ENCODE measurements around the gene TRIP6.

GRCh38 chr7:100899432-100899831 lies 32.2 kb downstream of the TRIP6 start:
- TF ChIP-seq CTCF (IDR thresholded peaks at IDR 0.05) (no peak), POLR2A (IDR thresholded peaks at IDR 0.05) (no peak), POLR2AphosphoS5 (IDR thresholded peaks at IDR 0.05) (no peak)
